GM12878 (cell line): ENCODE data around the gene PPP1R13B. TPM values are rescaled to one million over a fixed set of nuclear protein-coding genes. Genes with fewer than 3 reads are reported as not detected.

Source experiments
- ATAC-seq: fragments of 200-7000 bp; cut with Tn5 transposase; 3 replicates; pipeline ENCODE4 v1.9.1; 2020; ENCODE audit warnings: mild to moderate bottlenecking, moderate library complexity
- BruUV-seq: library from RNA; stranded (reverse); fragments of 400-500 nt; replicated peaks from 2 replicates; lab custom pipeline; 2021; lab: Mats Ljungman, UMichigan
- CTCF ChIA-PET: fragments of 300-600 bp; sonication (Branson Sonifier 250); formaldehyde crosslinking; extraction: SDS; loops from one replicate; lab custom pipeline; 2021; ENCODE audit warnings: inconsistent platforms; lab: Yijun Ruan, JAX
- POLR2A ChIA-PET: fragments of 350-600 bp; formaldehyde crosslinking; extraction: SDS; loops from one replicate; lab custom pipeline; 2021; ENCODE audit warnings: inconsistent platforms; lab: Charles Lee
- RAD21 ChIA-PET: fragments of 300-600 bp; sonication (Branson Sonifier 250); formaldehyde crosslinking; loops from one replicate; lab custom pipeline; 2023; ENCODE audit warnings: antibody characterized with exemption; ENCODE audit not compliant: unreplicated experiment; lab: Charles Lee
- SMC1A ChIA-PET: fragments of 300-600 bp; sonication (Branson Sonifier 250); formaldehyde crosslinking; loops from one replicate; lab custom pipeline; 2023; ENCODE audit not compliant: unreplicated experiment, uncharacterized antibody; lab: Charles Lee
- DNase-seq: peaks from one replicate; pipeline ENCODE4 v3.0.0-alpha.2; 2011; ENCODE audit warnings: low read depth, low spot score
- FAIRE-seq: peaks from 3 replicates; lab custom pipeline; 2011; peaks lifted over from hg19 to GRCh38; lab: Jason Lieb, UNC
- H2AFZ ChIP-seq: 2 replicates; pipeline ENCODE4 v1.6.0; 2011; ENCODE audit warnings: low read depth, low read length, control low read depth; ENCODE audit not compliant: control insufficient read depth
- H3K27ac ChIP-seq: 2 replicates; pipeline ENCODE4 v1.5.1; 2011; ENCODE audit warnings: control low read depth; ENCODE audit not compliant: control insufficient read depth, insufficient read depth
- H3K27me3 ChIP-seq, 2 experiments: replicated peaks in 1 of 2; 2 replicates each; pipeline versions ENCODE4 v1.6.0 to v1.6.1; 2011; ENCODE audit warnings: low read length in 1 of 2; ENCODE audit not compliant: control insufficient read depth in 2 of 2, insufficient read depth in 2 of 2
- H3K36me3 ChIP-seq, 2 experiments: 2 replicates each; pipeline ENCODE4 v1.5.1; 2011; ENCODE audit warnings: low read length in 1 of 2; ENCODE audit not compliant: control insufficient read depth in 2 of 2, insufficient read depth in 2 of 2
- H3K4me1 ChIP-seq: 2 replicates; pipeline ENCODE4 v1.6.1; 2011; ENCODE audit warnings: mild to moderate bottlenecking, low read length, moderate library complexity, mixed read lengths; ENCODE audit not compliant: control insufficient read depth, insufficient read depth
- H3K4me2 ChIP-seq: 2 replicates; pipeline ENCODE4 v1.6.0; 2011; ENCODE audit warnings: control low read depth; ENCODE audit not compliant: control insufficient read depth, insufficient read depth
- H3K4me3 ChIP-seq: fragments of 200-600 bp; sonication (generic); 2 replicates; pipeline ENCODE4 v1.5.1; 2016
- H3K79me2 ChIP-seq: 2 replicates; pipeline ENCODE4 v1.6.0; 2011; ENCODE audit warnings: low read length; ENCODE audit not compliant: control insufficient read depth, insufficient read depth
- H3K9ac ChIP-seq: 2 replicates; pipeline ENCODE4 v1.8.0; 2011; ENCODE audit warnings: low read length, control low read depth, mixed read lengths; ENCODE audit not compliant: control insufficient read depth, insufficient read depth
- H3K9me3 ChIP-seq: replicated peaks from 3 replicates; pipeline ENCODE4 v1.5.1; 2011; ENCODE audit warnings: mild to moderate bottlenecking, low read length; ENCODE audit not compliant: control insufficient read depth, insufficient read depth
- H4K20me1 ChIP-seq: 2 replicates; pipeline ENCODE4 v1.6.0; 2011; ENCODE audit not compliant: control insufficient read depth, insufficient read depth
- BMI1 ChIP-seq: fragments of 450-650 bp; IDR thresholded peaks from 2 replicates; pipeline ENCODE4 v1.6.1; 2016; ENCODE audit warnings: mild to moderate bottlenecking, moderate library complexity, borderline replicate concordance
- CHD2 ChIP-seq: IDR thresholded peaks from 2 replicates; pipeline ENCODE4 v1.6.1; 2011; ENCODE audit warnings: low read depth, low read length, improper control_type of control experiment, borderline replicate concordance
- EED ChIP-seq: sonication (generic); IDR thresholded peaks from 2 replicates; pipeline ENCODE4 v1.6.1; 2016; ENCODE audit warnings: antibody characterized with exemption, low read depth
- EGR1 ChIP-seq, 2 experiments: IDR thresholded peaks; 1 replicate in 1 of 2; 2 replicates in 1 of 2; pipeline ENCODE4 v1.6.1; 2011 to 2012; ENCODE audit warnings: low read depth in 2 of 2, low read length in 2 of 2, borderline replicate concordance in 1 of 2, mild to moderate bottlenecking in 1 of 2, moderate library complexity in 1 of 2
- IRF4 ChIP-seq: IDR thresholded peaks from 2 replicates; pipeline ENCODE4 v1.6.1; 2011; ENCODE audit warnings: low read depth, low read length
- NBN ChIP-seq: fragments of 450-650 bp; IDR thresholded peaks from 2 replicates; pipeline ENCODE4 v1.6.1; 2016
- RAD21 ChIP-seq: IDR thresholded peaks from 2 replicates; pipeline ENCODE4 v1.6.1; 2011; ENCODE audit warnings: mild to moderate bottlenecking, low read depth, low read length, moderate library complexity; ENCODE audit not compliant: insufficient read depth
- STAT1 ChIP-seq: fragments of 450-650 bp; conservative IDR thresholded peaks from 2 replicates; pipeline ENCODE4 v1.6.1; 2014; ENCODE audit warnings: antibody characterized with exemption, mild to moderate bottlenecking
- WGBS: methylation state at CpG from one replicate; pipeline ENCODE4 v1.1.6; 2016; ENCODE audit warnings: low lambda C conversion rate; ENCODE audit not compliant: insufficient replicate concordance, insufficient coverage; ENCODE audit errors: missing lambda C conversion rate; 5-methylcytosine and 5-hydroxymethylcytosine counted together
- in situ Hi-C: fragments of 300-500 bp; cut with MboI; formaldehyde crosslinking; loops from 9 replicates; pipeline ENCODE4 v1.14.3; 2018; ENCODE audit warnings: mixed read lengths
- intact Hi-C: fragments of 100-400 bp; cut with micrococcal nuclease; formaldehyde crosslinking; loops from one replicate; pipeline ENCODE4 v1.14.2; 2022; ENCODE audit not compliant: unreplicated experiment
- polyA plus RNA-seq, 11 experiments: library from polyadenylated mRNA; depleted of rRNA in 4 of 11; unstranded in 6 of 11; stranded (reverse) in 5 of 11; fragments of >200 nt; fragmentation: Nextera tagmentation in 4 of 11; fragmentation: Illumina TruSeq in 1 of 11; extraction: Ambion mirVana in 4 of 11; extraction: Trizol in 1 of 11; gene quantifications; 1 replicate in 1 of 11; 2 replicates in 10 of 11; pipeline versions ENCODE4 v1.2.1 to v1.2.3, GENCODE V29; 2011 to 2016; ENCODE audit warnings: inconsistent platforms in 2 of 11, missing spikeins in 2 of 11, low read depth in 1 of 11
- total RNA-seq, 4 experiments: library from RNA; depleted of rRNA in 3 of 4; stranded (reverse); fragments of >200 nt in 3 of 4; fragmentation: Illumina TruSeq in 1 of 4; extraction: Trizol in 1 of 4; gene quantifications; 2 replicates each; pipeline versions ENCODE4 v1.2.1 to v1.2.3, GENCODE V29; 2013 to 2021

PPP1R13B gene
- total and polyA plus RNA-seq, 10 of the 15 experiments (the other 5 are each of a cell fraction or from before 2014, with no cell fraction given): 0.16 to 8.1 (median 3.2) TPM

GRCh38 chr14:103692159-103692558, 155.2 kb downstream of the PPP1R13B start:
- no peaks in the 10 kb centered on the region for H4K20me1 ChIP-seq
- H3K27me3 ChIP-seq: no peaks in the 10 kb centered on the region
- H3K27ac ChIP-seq: peak overlapping the region; percentile 30
- peak overlapping the region; percentile 86; the same call in 1 of the 2 replicates for H3K4me2 ChIP-seq
- BruUV-seq: no TSS peak
- no peak for TF ChIP-seq IRF4
- no peak for TF ChIP-seq EGR1 (IDR thresholded peaks at IDR 0.05; ENCODE audit: borderline replicate concordance in 1 of 2, low read depth in 2 of 2, low read length in 2 of 2)
- no peak for TF ChIP-seq RAD21
- no peak for TF ChIP-seq NBN
- TF ChIP-seq CHD2: no peak
- TF ChIP-seq BMI1: no peak
- TF ChIP-seq EED: no peak
- TF ChIP-seq STAT1: no peak
- RAD21 ChIA-PET: interaction anchor here (0.6 to 1.6 kb wide), 3 partner anchors 12 to 32 kb away, joined by 3 to 4 read pairs (median 4); partner anchors contain the start of genes XRCC3 and ZFYVE21
- peaks cover 11% of the 10 kb centered on the region for H3K79me2 ChIP-seq
- in situ Hi-C loops: no loop called here
- peaks cover 7 to 17% of the 10 kb centered on the region in 2 experiments for H3K36me3 ChIP-seq
- SMC1A ChIA-PET: interaction anchor here (1.7 kb wide), 1 partner anchor 25 kb away, joined by 3 read pairs; no protein-coding TSS in a partner anchor
- WGBS: 37% methylated on average over 17 of the region's 17 CpGs
- FAIRE-seq (no peak), ATAC-seq (peak; percentile 20), DNase-seq (peak; percentile 20)
- H2AFZ ChIP-seq: no peak overlapping the region; the same call in 1 of the 2 replicates
- peaks cover 38% of the 10 kb centered on the region for H3K4me1 ChIP-seq
- CTCF ChIA-PET: interaction anchor here (1.4 kb wide), 1 partner anchor 13 kb away, joined by 6 read pairs; no protein-coding TSS in a partner anchor
- no peak overlapping the region for H3K4me3 ChIP-seq
- POLR2A ChIA-PET: no interaction called here
- intact Hi-C loops: no loop called here
- H3K9me3 ChIP-seq: no peaks in the 10 kb centered on the region
- no peak overlapping the region; the same call in 1 of the 2 replicates for H3K9ac ChIP-seq
